ENCODE data around the gene NNMT.
"Not testable (repeated sequence)": the region's sequence is repeated elsewhere in the genome, so short reads cannot be mapped to it uniquely, and the experiment has no call there.

NNMT gene

GRCh38 chr11:114314096-114314495 is 17.9 kb downstream of the NNMT start:
- DNase-seq: no peak

GRCh38 chr11:114315749-114316368 is 19.7 kb downstream of the NNMT start:
- DNase-seq: no peak

DNA sequence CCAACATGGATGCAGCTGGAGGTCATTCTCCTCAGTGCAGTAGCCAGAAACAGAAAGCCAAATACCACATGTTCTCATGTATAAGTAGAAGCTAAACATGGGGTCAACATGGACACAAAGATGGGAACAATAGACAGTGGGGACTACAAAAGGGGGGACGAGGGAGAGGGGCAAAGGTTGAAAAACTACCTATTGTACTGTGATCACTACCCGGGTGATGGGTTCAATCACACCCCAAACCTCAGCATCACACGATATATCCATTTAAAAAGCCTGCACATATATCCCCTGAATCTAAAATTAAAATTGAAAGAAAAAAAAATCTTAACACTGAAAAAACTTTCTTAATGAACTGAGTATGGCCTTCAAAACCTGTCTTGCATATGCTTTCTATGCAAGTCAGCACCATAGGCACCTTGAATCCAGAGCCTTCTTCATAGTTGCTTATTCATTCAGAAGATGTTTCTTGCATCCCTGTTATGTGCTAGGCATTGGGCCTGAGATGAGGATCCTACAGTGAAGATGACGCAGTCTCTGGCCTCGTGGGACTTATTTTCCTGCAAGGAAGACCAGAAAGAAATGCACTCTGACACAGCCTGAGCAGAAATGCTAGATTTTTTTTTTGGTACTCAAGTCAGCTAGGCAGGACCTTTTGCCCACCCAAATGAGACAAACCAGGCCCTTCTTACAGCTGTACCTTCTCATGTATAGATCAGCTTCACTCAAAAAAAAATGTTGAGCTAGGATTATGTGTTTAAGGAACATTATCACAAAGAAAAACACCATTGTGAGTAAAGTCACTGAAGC is 21.0 kb downstream of the NNMT start:
- DNase-seq: no peak

GRCh38 chr11:114317787-114318137 is 21.6 kb downstream of the NNMT start:
- DNase-seq: no peak

GRCh38 chr11:114318361-114318760 is 22.2 kb downstream of the NNMT start:
- DNase-seq: no peak

DNA sequence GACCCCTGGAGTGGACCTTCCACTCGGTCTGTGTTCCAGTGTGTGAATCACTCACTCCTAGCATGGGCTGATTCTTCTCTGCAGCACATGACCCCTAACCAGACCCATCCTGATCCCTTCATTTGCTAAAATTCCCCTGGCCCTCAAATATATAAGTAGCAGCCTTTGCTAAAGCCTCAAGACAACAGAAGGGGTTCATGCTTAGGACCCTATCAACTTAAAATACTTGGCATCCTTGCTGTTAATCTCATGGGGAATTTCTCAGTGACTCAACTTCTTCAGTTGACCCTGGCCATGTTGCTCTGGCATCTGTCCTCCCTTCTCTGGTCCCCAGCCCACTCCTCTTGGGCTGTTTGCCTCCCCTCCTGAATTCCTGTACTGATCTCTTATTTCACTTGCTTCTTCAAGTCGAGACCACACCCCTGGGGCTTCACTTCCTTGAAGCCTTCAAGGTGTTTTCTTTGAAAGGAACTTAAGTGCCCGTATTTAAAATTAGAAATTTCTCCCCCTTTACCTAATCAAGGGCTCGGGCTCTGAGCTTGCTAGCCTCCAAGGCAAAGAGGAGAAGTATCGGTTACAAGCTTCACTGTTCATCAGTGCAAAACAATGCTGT is 23.6 kb downstream of the NNMT start:
- DNase-seq: no peak

DNA sequence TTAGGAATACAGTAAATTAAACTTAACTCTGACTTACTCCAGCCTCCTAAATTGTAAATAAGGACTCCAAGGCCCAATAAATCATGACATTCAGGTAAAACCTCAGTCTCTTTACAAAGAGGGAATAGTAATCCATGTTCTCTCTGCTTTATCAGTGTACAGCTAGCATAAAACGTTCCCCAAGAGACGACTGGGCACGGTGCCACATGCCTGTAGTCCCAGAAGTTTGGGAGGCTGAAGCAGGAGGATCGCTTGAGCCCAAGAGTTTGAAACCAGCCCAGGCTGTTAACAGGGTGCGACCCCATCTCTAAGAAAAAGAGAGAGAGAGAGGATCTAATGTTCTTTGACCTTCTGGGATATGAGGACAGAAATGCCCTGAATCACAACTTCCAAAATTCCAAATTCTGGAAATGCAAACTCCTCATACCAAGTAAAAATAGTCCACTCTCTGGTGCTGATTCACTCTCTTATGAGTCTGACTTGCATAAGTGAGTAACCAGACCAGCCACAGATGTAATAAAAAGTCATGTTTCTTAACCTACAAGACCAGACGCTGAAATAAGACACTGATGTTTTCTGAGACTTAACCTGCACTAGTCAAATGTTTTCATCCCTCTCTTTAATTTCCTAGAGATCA is 25.5 kb downstream of the NNMT start:
- no peak for DNase-seq

DNA sequence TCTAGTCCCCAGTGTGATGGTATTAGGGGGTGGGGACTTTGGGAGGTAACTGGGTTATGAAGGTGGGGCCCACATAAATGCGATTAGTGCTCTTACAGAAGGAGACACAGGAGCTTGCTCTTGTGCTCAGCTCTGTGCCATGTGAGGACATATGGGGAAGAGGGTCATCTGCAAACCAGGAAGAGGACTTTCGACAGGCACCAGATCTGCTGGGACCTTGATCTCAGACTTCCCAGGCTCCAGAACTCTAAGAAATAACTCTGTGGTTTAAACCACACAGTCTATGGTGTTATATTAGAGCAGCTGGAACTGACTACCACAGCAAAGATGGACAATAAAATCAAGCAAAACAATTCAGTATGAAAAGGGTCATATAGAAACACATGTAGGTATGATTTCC is 26.7 kb downstream of the NNMT start:
- DNase-seq: no peak

DNA sequence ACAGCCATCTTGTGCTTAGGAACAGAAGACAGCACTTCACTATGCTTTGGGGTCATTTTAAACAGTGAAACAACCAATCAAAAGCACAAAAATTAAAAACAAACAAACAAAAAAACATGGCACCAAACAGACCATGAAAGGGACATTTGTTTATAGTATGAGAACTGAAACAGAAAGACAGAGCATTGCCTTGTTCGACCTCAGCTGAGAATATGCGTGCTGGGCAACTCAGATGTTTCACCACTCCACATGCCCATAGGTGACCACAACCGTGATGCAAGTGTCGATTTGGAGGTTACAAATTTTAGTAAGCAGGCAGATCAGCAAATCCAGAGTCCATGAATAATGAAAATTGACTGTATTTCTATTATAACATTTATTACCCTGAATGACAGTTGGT is 30.0 kb downstream of the NNMT start:
- no peak for DNase-seq

DNA sequence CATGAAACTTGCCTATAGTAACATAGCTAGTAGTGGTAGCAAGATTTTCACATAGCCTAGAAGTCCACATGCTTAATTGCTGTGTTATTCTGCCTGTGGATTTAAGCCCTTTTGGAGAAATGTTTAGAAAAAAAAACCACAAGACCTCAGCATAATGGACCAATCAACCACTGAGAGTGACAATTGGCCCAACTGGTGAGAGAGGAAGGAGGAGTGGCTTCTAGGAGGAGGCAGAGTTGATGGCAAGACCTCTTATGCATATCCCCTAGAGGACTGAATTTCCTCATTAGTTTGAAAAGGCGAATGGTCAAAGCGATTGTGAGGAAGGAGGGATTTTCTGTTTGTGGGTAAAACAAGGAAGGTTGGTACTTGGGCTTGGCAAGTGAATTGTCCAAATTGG is 30.6 kb downstream of the NNMT start:
- DNase-seq: no peak

DNA sequence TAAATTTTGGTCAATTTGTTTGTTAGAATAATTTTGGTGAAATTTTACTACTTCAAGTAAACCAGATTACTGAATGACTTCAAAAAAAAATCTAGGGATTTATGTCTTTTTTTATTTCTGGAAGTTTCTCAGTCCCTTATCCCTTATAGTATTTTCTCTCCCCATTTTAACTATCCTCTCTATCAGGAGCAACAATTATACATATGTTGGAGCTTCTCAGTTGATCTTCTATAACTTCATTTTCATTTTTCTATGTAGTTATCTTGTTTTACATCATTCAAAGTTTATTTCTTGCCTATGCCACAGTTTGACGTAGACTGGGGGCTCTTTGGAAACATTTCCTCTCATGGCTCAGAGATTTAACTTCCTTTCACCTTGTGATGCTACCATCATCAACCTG is 34.2 kb downstream of the NNMT start:
- DNase-seq: no peak

- DNase-seq: peak; percentile 13
Observed at GRCh38 chr11:114340311-114341131, 44.3 kb downstream of the NNMT start.

DNA sequence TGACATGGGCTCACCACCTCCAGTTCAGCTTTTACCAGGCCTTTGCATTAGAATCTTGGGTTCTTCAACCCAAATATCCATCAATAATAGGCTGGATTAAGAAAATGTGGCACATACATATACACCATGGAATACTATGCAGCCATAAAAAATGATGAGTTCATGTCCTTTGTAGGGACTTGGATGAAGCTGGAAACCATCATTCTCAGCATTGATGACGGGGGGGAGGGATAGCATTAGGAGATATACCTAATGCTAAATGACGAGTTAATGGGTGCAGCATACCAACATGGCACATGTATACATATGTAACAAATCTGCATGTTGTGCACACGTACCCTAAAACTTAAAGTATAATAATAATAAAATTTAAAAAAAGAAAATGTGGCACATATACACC is 45.5 kb downstream of the NNMT start:
- DNase-seq: not testable (repeated sequence)

DNA sequence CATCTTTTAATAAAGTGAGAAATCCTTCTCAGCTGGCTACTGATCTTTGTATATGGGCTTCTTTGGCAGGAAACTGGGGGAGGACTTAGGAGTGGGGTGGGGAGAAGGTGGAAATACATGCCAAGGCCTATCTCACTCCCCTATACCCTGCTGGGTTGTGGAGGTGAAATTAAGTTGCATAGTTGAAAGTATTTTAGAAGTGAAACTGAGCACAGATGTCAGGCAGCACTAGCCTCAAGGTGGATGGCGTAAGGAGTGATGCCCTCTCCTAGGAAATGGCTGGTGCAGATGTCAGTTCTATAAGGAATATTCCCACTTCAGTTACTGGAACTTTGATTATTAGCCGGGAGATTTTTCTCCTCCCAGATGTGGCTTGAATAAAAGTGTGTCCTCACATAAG is 46.3 kb downstream of the NNMT start:
- no peak for DNase-seq

- no peak for DNase-seq
Observed at GRCh38 chr11:114343020-114343419, 46.8 kb downstream of the NNMT start.

DNA sequence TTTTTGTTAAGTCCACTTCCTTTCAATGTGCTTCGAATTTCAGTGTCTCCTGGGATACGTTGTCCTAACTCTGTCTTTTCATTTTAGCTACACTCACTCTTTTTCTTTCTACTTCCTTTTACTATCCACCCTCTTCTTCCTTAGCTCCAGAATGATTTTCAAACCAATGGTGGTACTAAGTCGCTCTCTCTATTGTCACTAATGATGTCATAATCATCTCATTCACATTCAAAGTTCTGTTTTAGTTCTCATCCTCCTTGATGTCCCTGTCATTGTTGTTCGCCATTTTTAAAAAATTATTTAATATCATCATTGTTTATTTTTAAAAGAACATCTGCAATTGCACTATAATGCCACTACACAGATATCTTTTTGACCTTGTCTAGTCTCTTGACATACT is 47.3 kb downstream of the NNMT start:
- no peak for DNase-seq

GRCh38 chr11:114344494-114344893 is 48.3 kb downstream of the NNMT start:
- DNase-seq: no peak

DNA sequence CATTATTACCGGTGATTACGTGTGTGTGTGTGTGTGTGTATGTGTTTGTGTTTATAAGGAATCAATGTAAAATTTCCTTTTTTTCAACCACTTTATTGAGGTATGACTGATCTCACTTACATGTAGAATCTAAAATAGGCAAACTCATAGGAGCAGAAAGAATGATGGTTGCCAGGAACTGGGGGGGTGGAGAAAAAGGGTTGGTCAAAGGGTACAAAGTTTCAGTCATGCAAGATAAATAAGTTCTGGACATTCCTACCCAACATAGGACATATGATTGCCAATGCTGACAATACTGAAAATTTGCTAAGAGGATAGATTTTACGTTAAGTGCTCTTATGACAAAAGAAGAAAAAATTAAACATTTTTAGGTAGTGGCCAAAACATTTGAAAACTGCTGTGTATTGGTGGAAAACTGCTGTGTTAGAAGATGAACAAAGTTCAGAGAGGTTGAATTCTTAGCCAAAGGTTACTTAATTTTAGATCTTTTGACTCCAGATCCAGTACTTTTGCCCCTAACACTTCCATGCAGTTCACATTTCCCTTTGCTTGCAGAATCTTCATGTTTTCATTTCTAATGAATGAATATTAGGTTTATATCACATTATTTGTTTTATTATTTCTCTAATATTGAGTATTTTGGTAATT is 49.5 kb downstream of the NNMT start:
- DNase-seq: no peak

DNA sequence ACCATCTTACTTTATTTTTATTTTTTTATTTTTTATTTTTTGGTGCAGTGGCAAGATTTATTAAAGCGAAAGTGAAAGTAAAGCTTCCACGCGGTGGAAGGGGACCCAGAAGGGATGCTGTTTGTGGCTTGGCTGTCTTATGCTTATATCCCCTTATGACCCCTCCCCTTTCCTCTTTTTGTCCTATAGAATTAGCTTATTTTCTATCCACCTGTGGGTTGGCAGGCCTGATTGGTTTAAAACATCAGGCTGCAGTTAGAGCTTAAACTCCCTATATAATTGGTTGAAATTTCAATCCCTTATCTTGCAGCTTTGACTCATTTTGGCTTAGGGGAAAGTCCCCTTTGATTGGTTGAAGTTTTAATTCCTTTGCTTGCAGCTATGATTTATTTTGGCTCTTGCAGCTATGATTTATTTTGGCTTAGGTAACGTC is 50.5 kb downstream of the NNMT start:
- no peak for DNase-seq

GRCh38 chr11:114348200-114349191 is 52.3 kb downstream of the NNMT start:
- DNase-seq: peak; percentile 10

DNA sequence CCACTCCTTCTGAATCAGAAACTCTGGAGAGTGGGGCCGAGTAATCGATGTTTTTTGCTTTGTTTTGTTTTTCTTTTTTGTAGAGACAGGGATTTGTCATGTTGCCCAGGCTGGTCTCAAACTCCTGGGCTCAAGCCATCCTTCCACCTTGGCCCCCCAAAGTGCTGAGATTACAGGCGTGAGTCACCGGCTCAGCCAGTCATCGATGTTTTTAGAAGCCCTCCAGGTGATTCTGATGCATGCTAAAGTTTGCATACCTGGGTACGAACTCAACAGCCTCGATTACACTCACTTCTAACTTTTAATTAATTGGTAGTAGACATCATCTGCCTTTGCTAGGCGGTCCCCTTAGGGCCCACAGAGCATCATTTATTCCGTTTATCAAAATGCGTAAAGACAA is 53.8 kb downstream of the NNMT start:
- DNase-seq: no peak
